DND-41 (cell line): ENCODE results near the gene C1QTNF1.

ENCODE experiments used
- ATAC-seq: fragments of 200-7000 bp; cut with Tn5 transposase; 3 replicates; pipeline ENCODE4 v1.9.1; 2021; ENCODE audit warnings: low read depth; ENCODE audit not compliant: insufficient read depth
- DNase-seq: peaks from one replicate; pipeline ENCODE4 v3.0.0-alpha.2; 2020
- H2AFZ ChIP-seq: 2 replicates; pipeline ENCODE4 v1.6.0; 2012; ENCODE audit warnings: low read depth, low read length
- H3K27ac ChIP-seq: 2 replicates; pipeline ENCODE4 v1.5.1; 2012; ENCODE audit warnings: low read length, inconsistent platforms
- H3K27me3 ChIP-seq: fragments of 200-600 bp; sonication (generic); 2 replicates; pipeline ENCODE4 v1.6.0; 2012; ENCODE audit warnings: low read length, mild to moderate bottlenecking, inconsistent platforms; ENCODE audit not compliant: insufficient read depth, poor library complexity
- H3K36me3 ChIP-seq: 2 replicates; pipeline ENCODE4 v1.5.1; 2012; ENCODE audit warnings: low read length, inconsistent platforms; ENCODE audit not compliant: insufficient read depth
- H3K4me1 ChIP-seq: 2 replicates; pipeline ENCODE4 v1.5.1; 2012; ENCODE audit warnings: mild to moderate bottlenecking, low read length; ENCODE audit not compliant: insufficient read depth
- H3K4me2 ChIP-seq: 2 replicates; pipeline ENCODE4 v1.6.0; 2012; ENCODE audit warnings: mild to moderate bottlenecking, moderate library complexity, low read length, inconsistent platforms; ENCODE audit not compliant: insufficient read depth
- H3K4me3 ChIP-seq, 2 experiments: fragments of 200-600 bp in 1 of 2; shearing (Covaris generic) in 1 of 2; 2 replicates each; pipeline ENCODE4 v1.5.1; 2012 to 2016; ENCODE audit warnings: inconsistent platforms in 2 of 2, low read length in 2 of 2, mild to moderate bottlenecking in 2 of 2, low read depth in 1 of 2, moderate library complexity in 1 of 2
- H3K79me2 ChIP-seq: 2 replicates; pipeline ENCODE4 v1.6.0; 2012; ENCODE audit warnings: low read length, inconsistent platforms; ENCODE audit not compliant: insufficient read depth
- H3K9ac ChIP-seq: 2 replicates; pipeline ENCODE4 v1.6.0; 2012; ENCODE audit warnings: low read depth, mild to moderate bottlenecking, inconsistent platforms, low read length, moderate library complexity
- H3K9me3 ChIP-seq: 2 replicates; pipeline ENCODE4 v1.5.1; 2012; ENCODE audit warnings: low read length, moderate library complexity, mild to moderate bottlenecking, inconsistent platforms; ENCODE audit not compliant: insufficient read depth, severe bottlenecking
- H4K20me1 ChIP-seq: 2 replicates; pipeline ENCODE4 v1.6.0; 2012; ENCODE audit warnings: low read length; ENCODE audit not compliant: insufficient read depth
- EZH2 ChIP-seq: IDR thresholded peaks from 3 replicates; pipeline ENCODE4 v1.6.1; 2012; ENCODE audit warnings: borderline replicate concordance, low read depth, mild to moderate bottlenecking, moderate library complexity, low read length, inconsistent platforms; ENCODE audit not compliant: severe bottlenecking
- TF ChIP-seq, protein P1 (sequence below): IDR thresholded peaks from 2 replicates; pipeline ENCODE4 v1.5.1; 2012; ENCODE audit warnings: borderline replicate concordance, low read length, moderate library complexity, mild to moderate bottlenecking; ENCODE audit not compliant: poor library complexity, severe bottlenecking; ENCODE audit errors: extremely low read depth

The C1QTNF1 gene

DNA sequence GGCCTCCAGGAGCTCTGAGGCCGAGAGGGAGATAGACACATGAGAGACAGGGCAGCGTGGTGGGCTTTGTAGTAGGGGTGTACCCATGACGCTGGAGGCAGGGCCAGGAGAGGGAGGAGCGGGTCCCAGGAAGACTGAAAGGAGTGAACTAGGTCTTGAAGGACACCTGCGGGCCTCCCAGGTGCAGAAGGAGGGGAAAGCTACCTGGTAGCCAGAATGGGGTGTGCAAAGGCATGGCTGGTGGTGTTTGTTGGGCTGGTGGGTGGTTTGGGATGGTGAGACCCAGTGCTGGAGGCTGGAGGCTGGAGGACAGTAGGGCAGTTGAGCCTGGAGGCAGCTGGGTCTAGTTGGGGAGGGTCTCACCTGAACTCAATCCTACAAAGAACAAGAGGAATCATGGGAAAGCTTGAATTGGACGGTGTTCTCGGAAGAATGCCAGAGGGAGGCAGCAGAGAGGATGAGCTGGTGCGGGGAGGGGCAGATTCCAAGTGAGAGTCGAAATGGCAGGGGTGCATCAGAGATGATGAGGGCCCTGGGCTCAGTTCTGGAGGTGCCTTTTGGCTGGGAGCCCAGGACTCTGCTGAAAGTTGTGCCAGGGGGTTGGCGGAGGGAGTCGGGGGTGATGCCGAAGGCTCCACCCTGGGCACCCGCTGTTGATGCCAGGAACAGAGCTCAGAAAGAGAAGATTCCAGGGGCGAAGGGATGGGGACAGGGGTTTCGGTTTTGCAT is 21.2 kb downstream of the C1QTNF1 start:
- Histone ChIP-seq H3K27me3 (no peaks in the 10 kb centered on the region), H3K4me2 (no peak overlapping the region), H3K9me3 (no peaks in the 10 kb centered on the region), H3K4me1 (no peaks in the 10 kb centered on the region), H3K27ac (no peak overlapping the region), H4K20me1 (peaks cover 14% of the 10 kb centered on the region), H3K9ac (no peak overlapping the region), H2AFZ (no peak overlapping the region), H3K79me2 (no peaks in the 10 kb centered on the region), H3K4me3 (no peak overlapping the region), H3K36me3 (no peaks in the 10 kb centered on the region)
- no peak for ATAC-seq
- TF ChIP-seq, protein P1, sequence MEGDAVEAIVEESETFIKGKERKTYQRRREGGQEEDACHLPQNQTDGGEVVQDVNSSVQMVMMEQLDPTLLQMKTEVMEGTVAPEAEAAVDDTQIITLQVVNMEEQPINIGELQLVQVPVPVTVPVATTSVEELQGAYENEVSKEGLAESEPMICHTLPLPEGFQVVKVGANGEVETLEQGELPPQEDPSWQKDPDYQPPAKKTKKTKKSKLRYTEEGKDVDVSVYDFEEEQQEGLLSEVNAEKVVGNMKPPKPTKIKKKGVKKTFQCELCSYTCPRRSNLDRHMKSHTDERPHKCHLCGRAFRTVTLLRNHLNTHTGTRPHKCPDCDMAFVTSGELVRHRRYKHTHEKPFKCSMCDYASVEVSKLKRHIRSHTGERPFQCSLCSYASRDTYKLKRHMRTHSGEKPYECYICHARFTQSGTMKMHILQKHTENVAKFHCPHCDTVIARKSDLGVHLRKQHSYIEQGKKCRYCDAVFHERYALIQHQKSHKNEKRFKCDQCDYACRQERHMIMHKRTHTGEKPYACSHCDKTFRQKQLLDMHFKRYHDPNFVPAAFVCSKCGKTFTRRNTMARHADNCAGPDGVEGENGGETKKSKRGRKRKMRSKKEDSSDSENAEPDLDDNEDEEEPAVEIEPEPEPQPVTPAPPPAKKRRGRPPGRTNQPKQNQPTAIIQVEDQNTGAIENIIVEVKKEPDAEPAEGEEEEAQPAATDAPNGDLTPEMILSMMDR: no peak
- no peak for TF ChIP-seq EZH2
- DNase-seq: no peak

DNA sequence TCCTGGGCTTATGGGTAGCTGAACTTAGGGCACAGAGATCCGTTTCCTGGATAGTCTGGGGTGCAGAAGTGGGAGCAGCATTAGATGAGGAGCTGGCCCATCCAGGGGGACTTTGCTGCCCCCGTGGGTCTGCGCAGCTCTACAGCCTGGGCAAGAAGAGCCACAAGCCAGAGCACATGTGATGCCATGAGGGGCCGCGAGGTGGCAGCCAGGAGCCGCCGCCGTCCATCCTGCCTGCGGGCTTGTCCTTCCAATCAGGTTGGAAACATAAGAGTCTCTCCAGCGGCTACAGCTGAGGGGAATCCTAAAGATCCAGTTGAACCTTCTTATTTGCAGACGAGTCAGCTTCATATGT is 21.9 kb downstream of the C1QTNF1 start:
- no peaks in the 10 kb centered on the region for H3K4me1 ChIP-seq
- no peak overlapping the region for H3K27ac ChIP-seq
- H2AFZ ChIP-seq: no peak overlapping the region
- no peaks in the 10 kb centered on the region for H3K79me2 ChIP-seq
- TF ChIP-seq, protein P1: peak; percentile 94
- TF ChIP-seq EZH2: no peak
- H3K36me3 ChIP-seq: no peaks in the 10 kb centered on the region
- no peak overlapping the region for H3K4me2 ChIP-seq
- peak; percentile 83 for ATAC-seq
- H3K9me3 ChIP-seq: no peaks in the 10 kb centered on the region
- no peak overlapping the region for H3K9ac ChIP-seq
- DNase-seq: peak; percentile 71
- no peaks in the 10 kb centered on the region for H3K27me3 ChIP-seq
- H3K4me3 ChIP-seq: no peak overlapping the region
- H4K20me1 ChIP-seq: peaks cover 17% of the 10 kb centered on the region

DNA sequence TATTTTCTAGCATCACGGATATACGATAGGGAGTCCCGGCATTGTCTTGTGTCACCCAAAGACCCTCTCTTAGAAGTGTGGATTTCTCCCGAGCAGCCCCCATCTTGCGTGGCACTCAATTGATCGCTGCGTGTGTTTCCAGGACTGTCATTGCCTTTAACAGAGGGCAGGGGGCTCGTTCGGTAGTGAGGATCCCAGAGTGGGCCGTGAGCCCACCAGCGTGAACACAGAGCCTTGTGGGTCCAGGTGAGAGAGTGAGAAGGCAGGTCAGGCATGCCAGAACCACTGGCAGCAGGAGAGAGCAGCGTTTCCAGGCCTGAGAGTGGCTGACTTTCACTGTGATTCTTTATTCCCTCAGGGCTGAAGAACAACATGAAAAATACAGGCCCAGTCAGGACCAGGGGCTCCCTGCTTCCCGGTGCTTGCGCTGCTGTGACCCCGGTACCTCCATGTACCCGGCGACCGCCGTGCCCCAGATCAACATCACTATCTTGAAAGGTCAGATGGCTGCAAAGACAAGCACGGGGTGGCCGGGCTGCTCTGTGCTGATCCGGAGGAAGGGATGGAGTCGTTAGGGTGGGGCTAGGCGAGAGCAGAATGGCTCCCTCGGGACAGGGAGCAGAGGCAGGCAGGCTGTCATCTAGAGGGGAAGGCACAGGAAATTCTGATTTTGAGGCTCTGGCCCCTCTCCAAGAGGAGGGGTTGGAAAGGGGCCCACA is 22.4 kb downstream of the C1QTNF1 start:
- Histone ChIP-seq H2AFZ (no peak overlapping the region), H3K27me3 (no peaks in the 10 kb centered on the region), H3K4me1 (no peaks in the 10 kb centered on the region), H3K9ac (no peak overlapping the region), H3K4me3 (no peak overlapping the region), H3K4me2 (no peak overlapping the region), H3K9me3 (no peaks in the 10 kb centered on the region), H3K27ac (no peak overlapping the region), H3K79me2 (no peaks in the 10 kb centered on the region), H4K20me1 (peaks cover 17% of the 10 kb centered on the region), H3K36me3 (no peaks in the 10 kb centered on the region)
- TF ChIP-seq, protein P1: no peak
- no peak for TF ChIP-seq EZH2
- no peak for DNase-seq
- ATAC-seq: no peak
